HCT116 (cell line): ENCODE measurements around the gene MAGT1. TPM values are rescaled to one million over a fixed set of nuclear protein-coding genes. Genes with fewer than 3 reads are reported as not detected.

Experiments used
- ATAC-seq: fragments of 200-7000 bp; cut with Tn5 transposase; 2 replicates; pipeline ENCODE4 v1.9.1; 2020; ENCODE audit warnings: mild to moderate bottlenecking, moderate library complexity
- BruUV-seq: library from RNA; stranded (reverse); fragments of 400-500 nt; replicated peaks from 2 replicates; lab custom pipeline; 2021; lab: Mats Ljungman, UMichigan
- CTCF ChIA-PET: fragments of 300-600 bp; sonication (Branson Sonifier 250); formaldehyde crosslinking; loops from one replicate; lab custom pipeline; 2021; ENCODE audit warnings: antibody characterized with exemption; lab: Charles Lee
- POLR2A ChIA-PET: fragments of 300-600, 350-600 bp; sonication (Branson Sonifier 250); formaldehyde crosslinking; loops from one replicate; lab custom pipeline; 2021; ENCODE audit warnings: antibody characterized with exemption; lab: Charles Lee
- RAD21 ChIA-PET, 2 experiments: fragments of 300-600 bp; sonication (Branson Sonifier 250); formaldehyde crosslinking; loops; one replicate each; lab custom pipeline; 2023; ENCODE audit warnings: low total read pairs in 2 of 2; ENCODE audit not compliant: uncharacterized antibody in 2 of 2, unreplicated experiment in 2 of 2, low non-redundant PET in 1 of 2; lab: Charles Lee
- DNase-seq: peaks from one replicate; pipeline ENCODE4 v3.0.0-alpha.2; 2010; ENCODE audit warnings: low read depth, low spot score
- H2AFZ ChIP-seq: fragments of 200-600 bp; shearing (Covaris generic), sonication (generic); 2 replicates; pipeline ENCODE4 v1.6.1; 2017; ENCODE audit warnings: low read depth, mixed run types, mixed read lengths, antibody characterized with exemption, low read length; ENCODE audit not compliant: poor library complexity, severe bottlenecking
- H3K27ac ChIP-seq: 2 replicates; pipeline ENCODE4 v1.5.1; 2012; ENCODE audit warnings: low read depth, low read length
- H3K27me3 ChIP-seq: fragments of 200-600 bp; sonication (generic); 2 replicates; pipeline ENCODE4 v1.6.1; 2016; ENCODE audit warnings: mixed run types, low read length, mixed read lengths; ENCODE audit not compliant: insufficient read depth
- H3K36me3 ChIP-seq, 2 experiments: fragments of 200-500 bp in 1 of 2; fragments of 200-600 bp in 1 of 2; sonication (Bioruptor generic) in 1 of 2; sonication (generic) in 1 of 2; 2 replicates each; pipeline versions ENCODE4 v1.5.1 to v1.6.1; 2014 to 2016; ENCODE audit warnings: low read length in 2 of 2, inconsistent platforms in 1 of 2, mixed read lengths in 1 of 2, mixed run types in 1 of 2; ENCODE audit not compliant: insufficient read depth in 2 of 2, control insufficient read depth in 1 of 2
- H3K4me1 ChIP-seq, 2 experiments: fragments of 200-600 bp in 1 of 2; sonication (generic) in 1 of 2; 2 replicates each; pipeline versions ENCODE4 v1.5.1 to v1.6.1; 2012 to 2017; ENCODE audit warnings: low read length in 2 of 2, inconsistent platforms in 1 of 2, mild to moderate bottlenecking in 1 of 2, mixed read lengths in 1 of 2, mixed run types in 1 of 2, moderate library complexity in 1 of 2; ENCODE audit not compliant: insufficient read depth in 2 of 2, control insufficient read depth in 1 of 2
- H3K4me2 ChIP-seq: fragments of 200-600 bp; sonication (generic); 2 replicates; pipeline ENCODE4 v1.6.1; 2017; ENCODE audit warnings: mixed run types, low read length, mixed read lengths
- H3K4me3 ChIP-seq, 2 experiments: fragments of 200-600 bp in 1 of 2; sonication (generic) in 1 of 2; replicated peaks in 1 of 2; 2 replicates each; pipeline ENCODE4 v1.5.1; 2011 to 2016; ENCODE audit warnings: low read length in 2 of 2, control low read depth in 1 of 2, low read depth in 1 of 2, mild to moderate bottlenecking in 1 of 2, mixed read lengths in 1 of 2, mixed run types in 1 of 2
- H3K79me2 ChIP-seq: fragments of 200-600 bp; sonication (generic); 2 replicates; pipeline ENCODE4 v1.6.1; 2017; ENCODE audit warnings: mild to moderate bottlenecking, mixed run types, low read length, moderate library complexity, mixed read lengths; ENCODE audit not compliant: insufficient read depth
- H3K9ac ChIP-seq: fragments of 200-600 bp; sonication (generic); 2 replicates; pipeline ENCODE4 v1.6.1; 2016; ENCODE audit warnings: low read length, mixed read lengths
- H3K9me2 ChIP-seq: fragments of 200-600 bp; sonication (generic), shearing (Covaris generic); 2 replicates; pipeline ENCODE4 v1.6.1; 2017; ENCODE audit warnings: mixed run types, mild to moderate bottlenecking, moderate library complexity; ENCODE audit not compliant: insufficient read depth
- H3K9me3 ChIP-seq, 2 experiments: fragments of 200-500 bp in 1 of 2; fragments of 200-600 bp in 1 of 2; sonication (Bioruptor generic) in 1 of 2; sonication (generic) in 1 of 2; 2 replicates each; pipeline ENCODE4 v1.6.1; 2014 to 2017; ENCODE audit warnings: low read length in 2 of 2, mixed read lengths in 2 of 2, inconsistent platforms in 1 of 2, low read depth in 1 of 2, mild to moderate bottlenecking in 1 of 2, mixed run types in 1 of 2, moderate library complexity in 1 of 2; ENCODE audit not compliant: control insufficient read depth in 1 of 2, insufficient read depth in 1 of 2
- H4K20me1 ChIP-seq: fragments of 200-600 bp; sonication (generic), shearing (Covaris generic); 2 replicates; pipeline ENCODE4 v1.6.1; 2017; ENCODE audit warnings: mixed run types, mild to moderate bottlenecking, moderate library complexity; ENCODE audit not compliant: insufficient read depth
- CBX3 ChIP-seq: IDR thresholded peaks from 2 replicates; pipeline ENCODE4 v1.6.1; 2012; ENCODE audit warnings: low read depth
- ELF1 ChIP-seq: IDR thresholded peaks from 2 replicates; pipeline ENCODE4 v1.6.1; 2012; ENCODE audit warnings: low read depth, borderline replicate concordance
- EZH2 ChIP-seq: fragments of 200-600 bp; sonication (generic); IDR thresholded peaks from 2 replicates; pipeline ENCODE4 v1.6.1; 2017; ENCODE audit warnings: antibody characterized with exemption, mixed run types
- POLR2AphosphoS5 ChIP-seq: IDR thresholded peaks from 2 replicates; pipeline ENCODE4 v1.6.1; 2011; ENCODE audit warnings: mild to moderate bottlenecking, low read depth, low read length, moderate library complexity
- RAD21 ChIP-seq: IDR thresholded peaks from 2 replicates; pipeline ENCODE4 v1.6.1; 2012; ENCODE audit warnings: low read depth, mild to moderate bottlenecking
- SP1 ChIP-seq: IDR thresholded peaks from 2 replicates; pipeline ENCODE4 v1.6.1; 2012; ENCODE audit warnings: low read depth
- TCF7L2 ChIP-seq: IDR thresholded peaks from 2 replicates; pipeline ENCODE4 v1.7.0; 2011; ENCODE audit warnings: borderline replicate concordance, inconsistent platforms; ENCODE audit not compliant: insufficient read depth, insufficient read length; ENCODE audit errors: extremely low read depth
- ZFX ChIP-seq: fragments of 450-650 bp; IDR thresholded peaks from 2 replicates; pipeline ENCODE4 v1.6.1; 2017
- ZNF274 ChIP-seq: fragments of 200-500 bp; sonication (Bioruptor generic); IDR thresholded peaks from 2 replicates; pipeline ENCODE4 v1.6.1; 2014; ENCODE audit warnings: mild to moderate bottlenecking, low read depth, low read length, inconsistent platforms
- intact Hi-C: fragments of 100-400 bp; cut with micrococcal nuclease; formaldehyde crosslinking; loops from 2 replicates; pipeline ENCODE4 v1.10.0; 2022
- total RNA-seq: library from RNA; stranded (reverse); gene quantifications from one replicate; pipeline ENCODE4 v1.2.1, GENCODE V29; 2021; ENCODE audit not compliant: unreplicated experiment
- TF ChIP-seq, protein P1 (sequence below): IDR thresholded peaks from 2 replicates; pipeline ENCODE4 v1.6.1; 2012
- TF ChIP-seq, protein P2 (sequence below), 3 experiments: fragments of 200-600 bp in 1 of 3; sonication (generic) in 1 of 3; IDR thresholded peaks in 2 of 3; conservative IDR thresholded peaks in 1 of 3; 2 replicates each; pipeline ENCODE4 v1.5.1; 2012 to 2017; ENCODE audit warnings: low read depth in 2 of 3, low read length in 2 of 3, antibody characterized with exemption in 1 of 3, borderline replicate concordance in 1 of 3, control low read depth in 1 of 3, mild to moderate bottlenecking in 1 of 3, mixed read lengths in 1 of 3, mixed run types in 1 of 3, moderate library complexity in 1 of 3; ENCODE audit not compliant: insufficient read depth in 1 of 3

The MAGT1 gene
- total RNA-seq, 1 experiment from 2014 or later: 39.5 TPM

DNA sequence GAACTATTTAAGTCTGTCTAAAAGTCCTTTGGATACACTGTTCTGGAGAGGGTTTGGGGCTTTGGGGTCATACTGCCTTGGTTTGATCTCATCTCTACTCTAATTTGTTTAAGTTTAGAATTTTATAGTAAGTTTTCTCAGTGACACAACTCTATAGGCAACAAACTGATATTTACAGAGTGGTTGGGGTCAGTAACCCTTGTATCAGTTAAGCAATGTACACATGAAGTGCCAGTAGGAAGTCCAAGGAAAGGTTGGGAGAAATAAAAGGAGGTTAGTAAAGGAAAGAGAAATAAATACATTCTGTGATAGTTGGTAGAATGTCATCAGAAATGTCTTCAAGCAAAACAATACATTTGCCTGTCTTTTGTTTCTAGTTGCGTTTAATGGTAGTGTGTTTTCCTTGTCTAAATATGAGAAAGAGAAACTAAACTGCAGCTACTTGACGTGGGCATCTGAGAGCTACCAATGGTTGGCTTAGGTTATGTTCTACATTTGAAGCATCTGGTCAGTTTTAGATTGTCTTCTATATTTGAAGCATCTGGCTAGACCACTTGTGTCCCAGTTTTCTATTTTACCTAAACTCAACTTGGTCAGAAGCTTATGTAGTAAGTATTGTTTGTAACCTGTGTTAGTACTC is 22.2 kb upstream of the MAGT1 start (continued):
- TF ChIP-seq, protein P1, sequence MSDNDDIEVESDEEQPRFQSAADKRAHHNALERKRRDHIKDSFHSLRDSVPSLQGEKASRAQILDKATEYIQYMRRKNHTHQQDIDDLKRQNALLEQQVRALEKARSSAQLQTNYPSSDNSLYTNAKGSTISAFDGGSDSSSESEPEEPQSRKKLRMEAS: no peak
- no peak for TF ChIP-seq ZNF274

DNA sequence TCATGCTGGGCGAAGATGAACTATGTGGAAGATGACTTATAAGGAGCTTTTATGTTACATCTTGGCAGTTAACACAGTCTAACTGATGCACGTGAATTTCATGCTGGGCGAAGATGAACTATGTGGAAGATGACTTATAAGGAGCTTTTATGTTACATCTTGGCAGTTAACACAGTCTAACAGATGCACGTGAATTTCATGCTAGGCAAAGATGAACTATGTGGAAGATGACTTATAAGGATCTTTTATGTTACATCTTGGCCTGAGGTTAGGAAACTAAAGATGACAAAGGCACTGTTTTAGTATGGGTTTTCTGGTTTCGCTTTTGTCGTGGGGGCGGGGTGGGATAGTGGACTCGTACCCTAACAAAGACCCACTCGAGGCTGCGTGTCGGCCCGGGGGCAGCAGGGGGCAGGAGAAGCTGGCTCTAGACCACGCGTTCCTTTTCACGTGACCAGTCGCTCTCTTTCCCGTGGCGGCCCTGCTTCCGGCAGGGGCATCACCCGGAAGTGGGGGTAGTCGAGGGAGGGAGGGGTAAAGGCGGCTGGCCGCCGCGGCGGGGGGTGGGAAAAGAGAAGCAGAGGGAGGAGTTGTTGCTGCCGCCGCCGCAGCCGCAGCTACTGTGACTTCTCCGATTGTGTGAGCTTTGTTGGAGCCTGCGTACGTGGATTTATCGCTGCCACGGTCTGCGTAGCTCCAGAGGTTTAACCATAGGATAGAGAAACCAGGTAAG is 15.0 kb upstream of the MAGT1 start, which contains the start of gene ATP7A:
Gene ATP7A, plus strand, starts transcription at position 586 of the 733 bp plus-strand sequence. CDS start 60,949 bp downstream, outside the sequence.
- peak; percentile 40; the same call in 1 of the 2 replicates for TF ChIP-seq POLR2AphosphoS5
- no peak for TF ChIP-seq ZFX
- TF ChIP-seq ELF1: peak; percentile 59
- TF ChIP-seq CBX3: 0 out of 2 replicates have a peak, but pooled peaks have one; percentile 12
- peak; percentile 27; the same call in 1 of the 2 replicates for TF ChIP-seq SP1
- TF ChIP-seq, protein P2, sequence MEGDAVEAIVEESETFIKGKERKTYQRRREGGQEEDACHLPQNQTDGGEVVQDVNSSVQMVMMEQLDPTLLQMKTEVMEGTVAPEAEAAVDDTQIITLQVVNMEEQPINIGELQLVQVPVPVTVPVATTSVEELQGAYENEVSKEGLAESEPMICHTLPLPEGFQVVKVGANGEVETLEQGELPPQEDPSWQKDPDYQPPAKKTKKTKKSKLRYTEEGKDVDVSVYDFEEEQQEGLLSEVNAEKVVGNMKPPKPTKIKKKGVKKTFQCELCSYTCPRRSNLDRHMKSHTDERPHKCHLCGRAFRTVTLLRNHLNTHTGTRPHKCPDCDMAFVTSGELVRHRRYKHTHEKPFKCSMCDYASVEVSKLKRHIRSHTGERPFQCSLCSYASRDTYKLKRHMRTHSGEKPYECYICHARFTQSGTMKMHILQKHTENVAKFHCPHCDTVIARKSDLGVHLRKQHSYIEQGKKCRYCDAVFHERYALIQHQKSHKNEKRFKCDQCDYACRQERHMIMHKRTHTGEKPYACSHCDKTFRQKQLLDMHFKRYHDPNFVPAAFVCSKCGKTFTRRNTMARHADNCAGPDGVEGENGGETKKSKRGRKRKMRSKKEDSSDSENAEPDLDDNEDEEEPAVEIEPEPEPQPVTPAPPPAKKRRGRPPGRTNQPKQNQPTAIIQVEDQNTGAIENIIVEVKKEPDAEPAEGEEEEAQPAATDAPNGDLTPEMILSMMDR (IDR thresholded peaks at IDR 0.05 in 2 of 3, conservative IDR thresholded peaks at IDR 0.05 in 1 of 3; ENCODE audit: borderline replicate concordance in 1 of 3, insufficient read depth in 1 of 3, low read depth in 2 of 3, low read length in 2 of 3): peak; percentile 26 to 52 (median 39); a peak in 5 of 6 replicates
- TF ChIP-seq EZH2: no peak
- TF ChIP-seq RAD21: peak; percentile 61
- TF ChIP-seq, protein P1: peak; percentile 70
- peak; percentile 18 for TF ChIP-seq TCF7L2
- ATAC-seq (peak; percentile 91), DNase-seq (peak; percentile 54)
- BruUV-seq: no TSS peak
- ChIA-PET RAD21 (interaction anchor here in 1 of 2 experiments (0.9 to 1.0 kb wide), 2 partner anchors 114 to 120 kb away, joined by 3 read pairs; no protein-coding TSS in a partner anchor), CTCF (interaction anchor here (2.6 kb wide), 1 partner anchor 10 kb away, joined by 9 read pairs; the partner anchor contains the start of gene COX7B), POLR2A (interaction anchor here (1.0 to 1.3 kb wide), 2 partner anchors 9 to 11 kb away, joined by 5 to 7 read pairs; partner anchors contain the start of gene COX7B)
- Histone ChIP-seq H3K27me3 (no peaks in the 10 kb centered on the region), H3K4me1 (no peaks in the 10 kb centered on the region), H3K9me2 (no peaks in the 10 kb centered on the region), H3K9me3 (no peaks in the 10 kb centered on the region), H3K36me3 (no peaks in the 10 kb centered on the region), H3K27ac (peak within 1 kb of the TSS; percentile 38; the same call in 1 of the 2 replicates), H4K20me1 (no peaks in the 10 kb centered on the region), H3K4me3 (peak within 1 kb of the TSS; percentile 67 to 73), H3K79me2 (no peaks in the 10 kb centered on the region; the same call in 1 of the 2 replicates), H2AFZ (peak within 1 kb of the TSS; percentile 68), H3K9ac (peak within 1 kb of the TSS; percentile 63), H3K4me2 (peak within 1 kb of the TSS; percentile 77)
- intact Hi-C loops: loop anchor here (2.0 kb wide), 1 partner anchor 115 kb away; no protein-coding TSS in a partner anchor
